ENCODE measurements around the gene CA4.

GRCh38 chr17:60109161-60109560 is 40.6 kb upstream of the CA4 start:
- TF ChIP-seq POLR2A (IDR thresholded peaks at IDR 0.05), result no peak
- TF ChIP-seq, protein P1, sequence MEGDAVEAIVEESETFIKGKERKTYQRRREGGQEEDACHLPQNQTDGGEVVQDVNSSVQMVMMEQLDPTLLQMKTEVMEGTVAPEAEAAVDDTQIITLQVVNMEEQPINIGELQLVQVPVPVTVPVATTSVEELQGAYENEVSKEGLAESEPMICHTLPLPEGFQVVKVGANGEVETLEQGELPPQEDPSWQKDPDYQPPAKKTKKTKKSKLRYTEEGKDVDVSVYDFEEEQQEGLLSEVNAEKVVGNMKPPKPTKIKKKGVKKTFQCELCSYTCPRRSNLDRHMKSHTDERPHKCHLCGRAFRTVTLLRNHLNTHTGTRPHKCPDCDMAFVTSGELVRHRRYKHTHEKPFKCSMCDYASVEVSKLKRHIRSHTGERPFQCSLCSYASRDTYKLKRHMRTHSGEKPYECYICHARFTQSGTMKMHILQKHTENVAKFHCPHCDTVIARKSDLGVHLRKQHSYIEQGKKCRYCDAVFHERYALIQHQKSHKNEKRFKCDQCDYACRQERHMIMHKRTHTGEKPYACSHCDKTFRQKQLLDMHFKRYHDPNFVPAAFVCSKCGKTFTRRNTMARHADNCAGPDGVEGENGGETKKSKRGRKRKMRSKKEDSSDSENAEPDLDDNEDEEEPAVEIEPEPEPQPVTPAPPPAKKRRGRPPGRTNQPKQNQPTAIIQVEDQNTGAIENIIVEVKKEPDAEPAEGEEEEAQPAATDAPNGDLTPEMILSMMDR (IDR thresholded peaks at IDR 0.05), result no peak
